NCI-H460 (cell line): ENCODE data around the gene KCNK17. TPM values are rescaled to one million over a fixed set of nuclear protein-coding genes. Genes with fewer than 3 reads are reported as not detected.
"Not testable (repeated sequence)": the region's sequence is repeated elsewhere in the genome, so short reads cannot be mapped to it uniquely, and the experiment has no call there.

Experiments
- DNase-seq: peaks from one replicate; pipeline ENCODE4 v3.0.0-alpha.2; 2016; ENCODE audit warnings: low read depth; ENCODE audit errors: extremely low read depth
- total RNA-seq: library from RNA; depleted of rRNA; stranded (reverse); fragments of >200 nt; shearing (Covaris generic); gene quantifications from 2 replicates; pipeline ENCODE4 v1.2.3, GENCODE V29; 2014

The KCNK17 gene
- total RNA-seq, 1 experiment from 2014 or later: not detected

- no peak for DNase-seq
These were observed 10.6 kb downstream of the KCNK17 start for GRCh38 chr6:39303425-39304153.

DNA sequence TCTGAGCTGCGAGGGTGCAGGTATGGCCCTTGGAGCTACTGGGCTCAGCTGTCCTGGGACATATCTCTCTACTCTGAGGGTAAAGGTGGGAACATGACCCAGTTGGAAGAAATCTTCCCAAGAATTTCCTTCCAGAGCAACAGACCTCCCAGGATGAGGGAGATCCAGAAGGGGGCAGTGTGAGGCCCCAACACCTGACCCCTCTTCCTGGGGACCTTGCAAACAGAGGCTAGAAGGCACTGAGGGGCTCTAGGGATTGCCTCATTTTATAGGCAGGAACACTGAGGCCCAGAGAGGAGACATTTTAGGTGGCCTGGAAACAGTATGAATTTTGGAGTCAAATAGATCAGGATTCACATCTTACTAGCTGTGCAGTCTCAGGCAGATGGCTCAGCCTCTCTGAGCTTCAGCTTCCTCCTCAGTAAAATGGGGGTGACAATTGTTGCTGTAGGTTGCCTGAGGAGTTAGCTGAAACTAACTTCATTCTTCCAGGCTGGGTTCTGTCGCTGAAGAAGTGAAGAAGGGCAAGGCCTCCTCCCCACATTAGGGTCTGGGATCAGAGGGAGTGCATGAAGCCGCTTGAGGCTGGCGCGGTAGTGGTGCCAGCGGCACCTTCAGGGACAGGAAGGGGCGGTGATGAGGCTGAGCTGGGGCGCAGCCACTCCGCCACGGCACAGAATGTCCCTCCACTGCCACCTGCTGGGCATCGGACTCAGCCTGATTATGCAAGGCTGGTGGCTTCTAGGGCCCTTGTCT lies 11.4 kb downstream of the KCNK17 start:
- DNase-seq: peak; percentile 68

DNA sequence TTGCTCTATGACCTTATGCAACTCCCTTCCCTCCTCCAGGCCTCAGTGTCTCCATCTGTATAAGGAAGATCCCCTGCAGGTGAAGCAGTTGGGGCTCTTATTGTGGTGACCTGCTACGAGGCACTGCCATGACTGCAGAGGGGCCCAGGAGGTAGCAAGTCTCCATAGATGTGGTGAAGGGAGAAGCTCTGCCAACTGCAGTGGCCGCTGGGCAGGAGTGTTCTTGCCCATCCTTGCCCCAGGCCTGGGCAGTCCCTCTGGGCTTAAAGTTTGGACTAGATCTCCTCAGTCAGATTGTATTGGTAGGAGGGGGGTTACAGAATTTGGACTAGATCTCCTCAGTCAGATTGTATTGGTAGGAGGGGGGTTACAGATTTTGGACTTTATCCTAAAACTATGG lies 12.2 kb downstream of the KCNK17 start:
- no peak for DNase-seq

DNA sequence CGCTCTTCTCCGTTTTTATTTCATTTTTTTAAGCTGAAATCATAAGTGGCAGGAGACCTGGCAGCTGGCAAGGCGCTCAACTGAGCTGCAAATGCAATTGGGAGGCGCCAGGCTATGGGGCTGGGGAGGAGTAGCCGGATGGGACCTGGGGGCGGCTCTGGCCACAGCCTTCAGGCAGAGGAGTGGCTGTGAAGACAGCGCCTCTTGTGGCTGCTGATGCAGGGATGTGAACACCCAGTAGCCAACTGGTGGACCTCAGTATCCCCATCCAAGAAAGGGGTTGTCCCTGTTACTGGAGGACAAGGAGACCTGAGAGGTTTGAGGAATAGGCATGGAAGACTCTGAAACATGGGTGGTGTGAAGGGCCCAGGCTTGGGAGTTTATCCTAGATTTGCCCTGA lies 12.6 kb downstream of the KCNK17 start:
- no peak for DNase-seq

DNA sequence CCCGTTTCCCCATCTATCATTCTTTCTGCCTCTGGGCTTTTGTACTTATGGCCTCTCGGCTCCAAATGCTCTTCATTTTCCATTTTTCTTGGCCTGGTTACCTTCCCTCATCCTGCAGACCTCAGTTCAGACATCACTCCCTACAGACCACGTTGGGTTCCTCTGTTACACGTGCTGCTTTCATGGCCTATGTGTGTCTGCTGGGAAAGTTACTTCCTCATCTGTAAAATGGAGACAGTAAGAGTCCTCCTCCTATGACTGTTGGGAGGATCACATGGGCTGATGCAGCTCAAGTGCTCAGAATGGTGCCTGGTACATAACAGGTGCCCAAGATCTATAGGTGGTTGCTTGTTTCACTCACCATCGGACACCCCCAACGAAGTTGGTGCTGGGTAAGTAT lies 13.5 kb downstream of the KCNK17 start:
- no peak for DNase-seq

DNA sequence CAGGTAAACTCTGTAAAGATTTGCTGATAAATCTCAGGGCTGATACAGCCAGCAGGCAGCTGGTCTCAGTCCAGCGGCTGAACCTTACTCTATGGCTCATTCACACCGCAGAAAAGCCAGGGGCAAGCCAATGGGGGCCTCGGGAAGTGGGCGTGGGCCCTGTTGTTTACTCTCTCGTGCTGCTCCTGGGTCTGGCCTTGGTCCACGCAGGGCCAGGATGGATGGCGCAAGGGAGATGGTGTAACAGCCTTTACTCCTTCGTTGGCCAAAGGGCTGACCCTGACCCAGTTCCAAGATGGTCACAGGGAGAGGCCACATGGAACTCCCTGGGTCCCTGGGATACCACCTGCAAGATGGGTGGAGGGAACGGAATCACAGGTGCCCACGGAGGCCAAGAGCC lies 16.2 kb downstream of the KCNK17 start:
- no peak for DNase-seq

GRCh38 chr6:39296745-39297640 lies 17.2 kb downstream of the KCNK17 start:
- DNase-seq: no peak

DNA sequence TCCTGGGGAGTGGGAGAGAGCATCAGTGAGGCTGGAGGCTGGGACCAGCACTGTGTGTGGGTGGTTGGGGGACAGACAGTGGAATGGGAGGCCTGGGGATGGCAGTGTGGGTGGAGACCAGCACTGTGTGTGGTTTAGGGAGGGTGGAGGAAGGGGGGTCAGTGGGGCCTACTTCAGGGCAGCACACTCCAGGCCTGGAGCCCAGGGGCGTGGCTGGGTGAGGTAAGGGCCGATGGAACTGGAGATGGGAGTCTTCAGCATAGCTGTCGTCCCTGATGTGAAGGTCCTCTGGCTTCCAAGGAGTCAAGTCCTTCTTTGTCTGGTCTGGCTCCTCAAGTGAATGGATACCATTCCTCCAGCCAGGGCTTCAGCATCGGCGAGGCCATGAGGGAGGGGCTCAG lies 18.6 kb downstream of the KCNK17 start:
- DNase-seq: no peak

- no peak for DNase-seq
These were observed 19.3 kb downstream of the KCNK17 start for GRCh38 chr6:39294899-39295298.

DNA sequence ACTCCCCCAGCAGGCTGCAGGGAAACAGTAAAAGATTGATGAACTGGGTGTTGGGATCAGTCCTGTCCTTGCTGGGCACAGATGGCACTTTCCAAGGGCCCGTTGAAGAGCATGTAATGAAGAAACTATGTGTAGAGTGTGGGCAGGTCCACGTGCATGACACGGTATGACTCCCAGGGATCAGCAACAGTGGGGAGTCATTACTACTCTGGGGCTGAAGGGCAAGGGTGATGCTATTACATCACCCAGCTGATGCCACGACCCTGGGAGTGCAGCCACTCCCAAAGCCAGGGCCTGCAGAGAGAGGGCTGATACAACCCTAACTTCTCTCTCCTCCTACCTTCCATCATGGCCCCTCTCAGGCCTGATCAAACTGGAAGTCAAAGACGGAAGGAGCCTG lies 20.1 kb downstream of the KCNK17 start:
- no peak for DNase-seq

- no peak for DNase-seq
These were observed 21.6 kb downstream of the KCNK17 start for GRCh38 chr6:39292637-39293036.

- DNase-seq: no peak
These were observed 24.7 kb downstream of the KCNK17 start for GRCh38 chr6:39289490-39289889.

GRCh38 chr6:39287601-39288000 lies 26.6 kb downstream of the KCNK17 start:
- no peak for DNase-seq

DNA sequence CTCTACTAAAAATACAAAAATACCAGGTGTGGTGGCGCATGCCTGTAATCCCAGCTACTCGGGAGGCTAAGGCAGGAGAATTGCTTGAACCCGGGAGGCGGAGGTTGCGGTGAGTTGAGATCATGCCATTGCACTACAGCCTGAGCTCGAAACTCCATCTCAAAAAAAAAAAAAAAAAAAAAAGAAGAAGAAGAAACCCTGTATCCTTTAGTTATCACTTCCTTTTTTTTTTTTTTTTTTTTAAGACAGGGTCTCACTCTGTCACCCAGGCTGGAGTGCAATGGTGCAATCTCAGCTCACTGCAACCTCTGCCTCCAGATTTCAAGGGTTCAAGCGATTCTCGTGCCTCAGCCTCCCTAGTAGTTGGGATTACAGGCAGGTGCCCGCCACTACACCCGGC lies 27.6 kb downstream of the KCNK17 start:
- DNase-seq: not testable (repeated sequence)

GRCh38 chr6:39282774-39283173 lies 31.4 kb downstream of the KCNK17 start:
- DNase-seq: no peak

DNA sequence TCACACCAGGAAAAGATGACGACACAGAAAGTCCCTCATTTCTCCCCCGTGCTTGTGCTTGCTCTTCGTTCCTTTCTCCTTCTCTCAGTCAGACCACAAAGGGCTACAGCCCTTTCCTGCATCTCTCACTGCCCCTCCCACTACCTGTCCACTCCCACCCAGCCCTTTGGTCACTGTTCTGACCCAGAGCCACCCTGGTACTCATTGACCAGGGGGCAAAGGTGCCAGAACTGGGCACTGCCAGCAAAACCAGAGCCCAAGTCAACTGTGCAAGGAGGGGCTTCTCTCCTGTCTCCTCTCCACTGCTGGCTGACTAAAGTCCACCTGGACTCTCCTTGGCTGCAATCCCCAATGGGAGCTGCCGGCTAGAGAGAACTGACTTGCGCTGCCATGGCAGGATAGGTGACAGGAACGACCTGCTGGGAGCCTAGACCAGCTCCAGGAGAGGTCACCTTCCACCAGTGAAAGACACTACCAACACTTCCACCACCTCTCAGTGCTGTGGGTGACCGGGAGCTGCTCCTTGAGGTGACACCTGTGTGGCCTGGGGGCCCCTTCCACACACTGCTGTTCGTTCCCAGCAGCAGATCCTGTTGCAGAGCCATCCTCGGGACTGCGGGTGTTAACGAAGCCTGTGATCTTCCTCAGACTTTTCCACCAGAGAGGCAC lies 32.8 kb downstream of the KCNK17 start:
- DNase-seq: no peak

DNA sequence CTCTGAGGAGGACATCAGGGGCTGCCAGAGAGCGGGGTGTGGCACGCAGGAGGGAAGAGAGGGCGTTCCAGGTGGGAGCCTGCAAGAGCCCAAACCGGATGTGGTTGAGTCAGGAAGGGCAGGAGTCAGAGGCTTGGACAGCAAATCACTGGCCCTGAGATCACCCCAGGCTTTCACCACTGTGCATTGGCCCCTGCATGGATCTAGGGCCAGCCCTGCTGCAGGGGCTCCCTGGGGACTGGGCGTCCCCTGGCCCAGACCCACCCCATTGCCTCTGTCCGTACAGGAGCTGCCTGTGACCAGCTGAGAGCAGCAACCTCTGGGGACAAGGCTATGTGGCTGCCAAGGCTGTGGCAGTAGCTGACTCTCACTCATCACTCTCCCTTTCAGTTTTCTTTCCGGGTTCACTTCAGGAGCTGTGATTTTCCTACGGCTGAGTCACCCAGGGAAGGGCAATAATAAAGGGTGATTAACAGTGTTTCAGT lies 33.9 kb downstream of the KCNK17 start:
- DNase-seq: no peak

GRCh38 chr6:39279539-39279938 lies 34.7 kb downstream of the KCNK17 start:
- DNase-seq: no peak

- DNase-seq: no peak
These were observed 37.7 kb downstream of the KCNK17 start for GRCh38 chr6:39276379-39276995.

DNA sequence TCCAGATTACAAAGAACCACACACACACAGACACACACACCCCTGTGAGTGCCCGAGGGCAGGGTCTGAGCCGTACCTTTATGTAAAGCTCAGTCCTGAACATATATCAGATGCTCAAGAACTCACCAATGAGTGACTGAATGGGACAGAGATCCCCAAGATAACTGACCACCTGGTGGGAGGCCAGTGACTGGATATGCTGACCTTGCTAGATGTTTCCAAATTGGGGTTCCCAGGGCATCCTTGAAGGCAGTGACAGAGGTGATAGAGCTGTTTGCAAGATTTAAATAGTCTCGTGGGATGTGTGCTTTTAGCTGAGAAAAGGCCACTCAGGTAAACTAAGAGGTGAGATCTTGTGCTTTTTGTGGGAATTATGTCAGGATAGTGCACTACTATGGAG lies 39.3 kb downstream of the KCNK17 start:
- no peak for DNase-seq
